Measurements from ENCODE around the gene KCNN3. TPM values are rescaled to one million over a fixed set of nuclear protein-coding genes. Genes with fewer than 3 reads are reported as not detected.

KCNN3 gene
- total RNA-seq, 1 donor from 2014 or later = 0.84 TPM

- no peak for DNase-seq (ENCODE audit: low read depth, low spot score)
- TF ChIP-seq CTCF (conservative IDR thresholded peaks at IDR 0.05) = no peak
- Mint-ChIP-seq H3K9me3 (no peaks in the 10 kb centered on the region), H3K27me3 (ENCODE audit: low read depth) (no peaks in the 10 kb centered on the region), H3K27ac (ENCODE audit: unreplicated experiment) (no peak overlapping the region), H3K4me1 (peaks cover 40% of the 10 kb centered on the region), H3K4me3 (no peak overlapping the region), H3K36me3 (ENCODE audit: low read depth) (no peaks in the 10 kb centered on the region)
These were observed 157.8 kb downstream of the KCNN3 start for GRCh38 chr1:154712166-154712810.

- H3K27me3 Mint-ChIP-seq (ENCODE audit: low read depth) = no peaks in the 10 kb centered on the region
These were observed 158.7 kb downstream of the KCNN3 start for GRCh38 chr1:154711416-154711815.

GRCh38 chr1:154710106-154710505, 160.0 kb downstream of the KCNN3 start:
- H3K27ac Mint-ChIP-seq (ENCODE audit: unreplicated experiment) = no peak overlapping the region
- TF ChIP-seq CTCF (conservative IDR thresholded peaks at IDR 0.05) = no peak
- H3K36me3 Mint-ChIP-seq (ENCODE audit: low read depth) = no peaks in the 10 kb centered on the region
- H3K27me3 Mint-ChIP-seq (ENCODE audit: low read depth) = no peaks in the 10 kb centered on the region
- H3K4me3 Mint-ChIP-seq = peak overlapping the region; percentile 8
- H3K4me1 Mint-ChIP-seq = peaks cover 40% of the 10 kb centered on the region
- peak; percentile 26 for DNase-seq (ENCODE audit: low read depth, low spot score)
- H3K9me3 Mint-ChIP-seq = no peaks in the 10 kb centered on the region

More at GRCh38 chr1:154711416-154711815, 158.7 kb downstream of the KCNN3 start:
- Mint-ChIP-seq H3K9me3 (no peaks in the 10 kb centered on the region), H3K36me3 (ENCODE audit: low read depth) (no peaks in the 10 kb centered on the region), H3K27ac (ENCODE audit: unreplicated experiment) (no peak overlapping the region), H3K4me3 (no peak overlapping the region), H3K4me1 (peaks cover 40% of the 10 kb centered on the region)
- no peak for TF ChIP-seq CTCF (conservative IDR thresholded peaks at IDR 0.05)
- no peak for DNase-seq (ENCODE audit: low read depth, low spot score)

GRCh38 chr1:154707901-154708463, 162.1 kb downstream of the KCNN3 start:
- no peak for DNase-seq (ENCODE audit: low read depth, low spot score)
- peaks cover 40% of the 10 kb centered on the region for H3K4me1 Mint-ChIP-seq
- H3K9me3 Mint-ChIP-seq = no peaks in the 10 kb centered on the region
- no peaks in the 10 kb centered on the region for H3K36me3 Mint-ChIP-seq (ENCODE audit: low read depth)
- H3K27me3 Mint-ChIP-seq (ENCODE audit: low read depth) = no peaks in the 10 kb centered on the region
- TF ChIP-seq CTCF (conservative IDR thresholded peaks at IDR 0.05) = no peak
- H3K4me3 Mint-ChIP-seq = no peak overlapping the region
- no peak overlapping the region for H3K27ac Mint-ChIP-seq (ENCODE audit: unreplicated experiment)

GRCh38 chr1:154706851-154707250, 163.2 kb downstream of the KCNN3 start:
- Mint-ChIP-seq H3K27me3 (ENCODE audit: low read depth) (no peaks in the 10 kb centered on the region), H3K36me3 (ENCODE audit: low read depth) (no peaks in the 10 kb centered on the region), H3K9me3 (no peaks in the 10 kb centered on the region), H3K4me1 (peaks cover 32% of the 10 kb centered on the region), H3K4me3 (no peak overlapping the region), H3K27ac (ENCODE audit: unreplicated experiment) (no peak overlapping the region)
- no peak for DNase-seq (ENCODE audit: low read depth, low spot score)
- no peak for TF ChIP-seq CTCF (conservative IDR thresholded peaks at IDR 0.05)

Measured in neural crest cell (in vitro differentiated cells).